ENCODE measurements around the gene CEP350.

Gene CEP350

GRCh38 chr1:179984942-179985341 is 30.3 kb downstream of the CEP350 start:
- no peak for DNase-seq (ENCODE audit: low spot score)
- TF ChIP-seq CTCF (IDR thresholded peaks at IDR 0.05; ENCODE audit: borderline replicate concordance, control extremely low read depth, extremely low read depth, insufficient read depth, missing control alignments): no peak
- in situ Hi-C loops (cut with MboI; ENCODE audit: low sequenced_read_pairs, unreplicated experiment): no loop called here

- in situ Hi-C loops (cut with MboI; ENCODE audit: low sequenced_read_pairs, unreplicated experiment): no loop called here
- no peak for TF ChIP-seq CTCF (IDR thresholded peaks at IDR 0.05; ENCODE audit: borderline replicate concordance, control extremely low read depth, extremely low read depth, insufficient read depth, missing control alignments)
- DNase-seq (ENCODE audit: low spot score): no peak
These were observed 36.2 kb downstream of the CEP350 start for GRCh38 chr1:179990847-179991246.

GRCh38 chr1:179995576-179995975 is 41.0 kb downstream of the CEP350 start:
- no peak for DNase-seq (ENCODE audit: low spot score)
- in situ Hi-C loops (cut with MboI; ENCODE audit: low sequenced_read_pairs, unreplicated experiment): no loop called here
- no peak for TF ChIP-seq CTCF (IDR thresholded peaks at IDR 0.05; ENCODE audit: borderline replicate concordance, control extremely low read depth, extremely low read depth, insufficient read depth, missing control alignments)

GRCh38 chr1:179996099-179996498 is 41.5 kb downstream of the CEP350 start:
- peak; percentile 27 for DNase-seq (ENCODE audit: low spot score)
- no peak for TF ChIP-seq CTCF (IDR thresholded peaks at IDR 0.05; ENCODE audit: borderline replicate concordance, control extremely low read depth, extremely low read depth, insufficient read depth, missing control alignments)
- in situ Hi-C loops (cut with MboI; ENCODE audit: low sequenced_read_pairs, unreplicated experiment): no loop called here

GRCh38 chr1:180000575-180000974 is 46.0 kb downstream of the CEP350 start:
- no peak for TF ChIP-seq CTCF (IDR thresholded peaks at IDR 0.05; ENCODE audit: borderline replicate concordance, control extremely low read depth, extremely low read depth, insufficient read depth, missing control alignments)
- in situ Hi-C loops (cut with MboI; ENCODE audit: low sequenced_read_pairs, unreplicated experiment): no loop called here
- no peak for DNase-seq (ENCODE audit: low spot score)

GRCh38 chr1:180002437-180002836 is 47.8 kb downstream of the CEP350 start:
- no peak for DNase-seq (ENCODE audit: low spot score)
- in situ Hi-C loops (cut with MboI; ENCODE audit: low sequenced_read_pairs, unreplicated experiment): no loop called here
- TF ChIP-seq CTCF (IDR thresholded peaks at IDR 0.05; ENCODE audit: borderline replicate concordance, control extremely low read depth, extremely low read depth, insufficient read depth, missing control alignments): no peak
